Esophagus (tissue), 2 donors: ENCODE data around the gene CDH13. TPM values are rescaled to one million over a fixed set of nuclear protein-coding genes. Genes with fewer than 3 reads are reported as not detected.

Experiments used
- H3K27ac ChIP-seq, 2 donors: one replicate each; pipeline ENCODE4 v1.5.1; 2013; ENCODE audit warnings: low read depth in 2 of 2, mild to moderate bottlenecking in 2 of 2, inconsistent platforms in 1 of 2, low read length in 1 of 2, moderate library complexity in 1 of 2
- H3K27me3 ChIP-seq, 2 donors: one replicate each; pipeline ENCODE4 v1.6.1; 2013; ENCODE audit warnings: low read length in 2 of 2, control low read depth in 1 of 2, mild to moderate bottlenecking in 1 of 2; ENCODE audit not compliant: insufficient read depth in 2 of 2, control insufficient read depth in 1 of 2
- H3K36me3 ChIP-seq, 2 donors: one replicate each; pipeline ENCODE4 v1.6.1; 2013; ENCODE audit warnings: low read length in 1 of 2; ENCODE audit not compliant: control insufficient read depth in 2 of 2, insufficient read depth in 2 of 2
- H3K4me1 ChIP-seq, 2 donors: one replicate each; pipeline ENCODE4 v1.6.1; 2013; ENCODE audit warnings: low read length in 1 of 2; ENCODE audit not compliant: control insufficient read depth in 2 of 2, insufficient read depth in 2 of 2
- H3K4me3 ChIP-seq, 2 donors: one replicate each; pipeline ENCODE4 v1.5.1; 2013; ENCODE audit warnings: low read length in 2 of 2, mild to moderate bottlenecking in 2 of 2, low read depth in 1 of 2, moderate library complexity in 1 of 2
- H3K9me3 ChIP-seq, 2 donors: one replicate each; pipeline ENCODE4 v1.6.1; 2013; ENCODE audit warnings: mild to moderate bottlenecking in 2 of 2, low read depth in 1 of 2, low read length in 1 of 2, moderate library complexity in 1 of 2; ENCODE audit not compliant: control insufficient read depth in 2 of 2, insufficient read depth in 1 of 2
- WGBS, 2 donors: extraction: QIAGEN DNeasy Blood & Tissue Kit; methylation state at CpG; one replicate each; pipeline ENCODE4 v1.1.7; 2013; 5-methylcytosine and 5-hydroxymethylcytosine counted together
- polyA plus RNA-seq, 2 donors: library from polyadenylated mRNA; stranded (reverse); fragments of 200-250 nt; gene quantifications; one replicate each; pipeline ENCODE4 v1.2.3, GENCODE V29; 2013
- donor health status: healthy with polysubstance abuse.
- donor health status: Bipolar disorder and iron deficiency.

CDH13 gene
- polyA plus RNA-seq, 2 donors = 1.3 to 4.3 TPM

DNA sequence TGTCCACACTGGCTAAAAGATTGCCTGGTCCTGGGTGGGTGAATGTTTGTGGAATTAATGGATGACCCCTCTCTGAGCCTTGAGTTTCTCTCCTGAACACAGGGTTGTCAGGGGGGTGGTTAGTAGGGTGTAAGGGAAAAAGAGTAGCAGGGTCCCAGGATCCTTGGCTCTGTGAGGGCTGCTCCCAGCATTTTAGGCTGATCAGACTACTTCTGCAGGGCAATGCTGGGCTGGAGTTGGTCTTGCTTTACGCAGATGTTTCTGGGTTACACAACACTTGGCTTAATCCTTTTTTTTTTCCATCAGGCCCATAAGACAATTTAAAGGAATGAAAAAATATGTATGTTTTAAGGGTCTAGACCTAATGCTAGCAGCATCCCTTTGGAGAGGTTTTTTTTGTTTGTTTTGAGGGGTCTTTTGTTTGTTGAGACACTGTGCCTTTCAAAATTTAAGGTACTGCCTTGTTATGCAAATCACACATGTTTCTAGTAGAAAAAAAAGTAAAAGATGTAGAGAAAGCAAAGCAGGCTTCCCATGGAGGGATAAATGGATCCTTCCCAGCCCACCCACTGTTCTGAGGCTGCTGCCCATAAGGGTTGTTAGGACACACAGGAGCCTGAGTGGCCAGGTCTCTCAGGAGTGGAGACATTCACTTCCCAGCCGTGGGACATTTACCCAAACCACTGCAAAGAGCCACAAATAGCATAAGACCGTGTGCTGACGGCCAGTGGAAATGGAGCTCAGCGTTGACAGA is 955.4 kb downstream of the CDH13 start:
- no peak overlapping the region for H3K4me3 ChIP-seq
- 80 to 92% methylated on average over 5 of the region's 5 CpGs for WGBS, 2 donors
- H3K4me1 ChIP-seq = peaks cover 0 to 2% of the 10 kb centered on the region in 2 donors
- no peaks in the 10 kb centered on the region for H3K27me3 ChIP-seq
- peaks cover 0 to 2% of the 10 kb centered on the region in 2 donors for H3K9me3 ChIP-seq
- H3K36me3 ChIP-seq = no peaks in the 10 kb centered on the region
- no peak overlapping the region for H3K27ac ChIP-seq

DNA sequence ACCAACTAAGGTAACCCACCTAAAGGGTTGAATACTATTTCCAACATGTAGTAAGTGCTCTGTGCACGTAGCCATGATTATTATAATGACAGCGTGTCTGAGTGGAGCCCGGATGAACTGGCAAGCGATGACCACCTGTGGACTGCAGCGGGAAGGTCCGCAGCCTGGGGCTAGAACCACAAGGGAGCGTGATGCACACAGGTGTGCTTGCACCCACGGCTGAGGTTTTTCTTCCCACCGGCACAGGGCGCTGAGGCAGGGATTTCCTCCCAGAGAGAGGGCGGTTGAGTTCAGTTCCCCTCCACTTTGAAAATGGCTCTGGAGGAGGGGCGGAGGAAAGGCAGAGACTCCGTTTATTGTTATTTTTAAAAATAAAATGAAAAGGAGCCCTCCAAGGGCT is 959.3 kb downstream of the CDH13 start:
- Histone ChIP-seq H3K4me1 (peaks cover 0 to 2% of the 10 kb centered on the region in 2 donors), H3K36me3 (no peaks in the 10 kb centered on the region), H3K9me3 (no peaks in the 10 kb centered on the region), H3K27ac (no peak overlapping the region), H3K4me3 (no peak overlapping the region), H3K27me3 (no peaks in the 10 kb centered on the region)
- 81 to 87% methylated on average over 13 of the region's 13 CpGs for WGBS, 2 donors

DNA sequence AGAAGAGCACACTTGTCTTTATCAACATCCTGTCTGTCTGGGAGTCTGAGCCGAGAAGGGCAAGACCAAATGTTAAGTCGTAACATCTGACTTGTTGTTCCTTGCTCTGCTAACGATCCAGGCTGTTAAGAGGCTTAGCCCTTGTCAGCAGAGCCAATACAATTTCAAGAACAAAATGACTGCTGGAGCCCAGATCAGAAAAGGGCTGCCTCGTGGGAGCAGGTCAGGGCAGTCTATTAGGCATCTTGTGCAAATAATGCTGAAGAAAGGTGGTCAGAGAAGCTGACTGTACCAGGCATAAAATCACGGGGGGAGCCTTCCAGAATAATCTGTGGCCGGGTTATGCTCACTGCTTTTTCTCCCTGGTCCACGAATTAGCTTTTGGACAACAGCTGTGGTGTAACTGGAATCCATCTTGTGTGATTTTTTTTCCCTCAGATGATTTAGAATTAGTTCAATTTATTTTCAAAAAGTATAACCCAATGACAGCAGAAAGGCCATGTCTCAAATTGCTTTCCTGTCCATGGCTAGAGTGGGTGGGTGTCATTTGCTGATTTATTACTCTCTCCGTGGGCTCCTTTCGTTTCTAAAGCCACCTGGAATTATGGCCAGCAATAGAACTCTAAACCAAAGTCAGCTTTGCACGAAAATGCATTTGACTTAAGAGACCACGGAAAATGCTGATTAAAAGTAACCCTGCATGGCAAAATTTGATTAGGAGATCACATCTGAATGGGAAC is 959.9 kb downstream of the CDH13 start:
- Histone ChIP-seq H3K27ac (no peak overlapping the region), H3K4me1 (peaks cover 0 to 2% of the 10 kb centered on the region in 2 donors), H3K27me3 (no peaks in the 10 kb centered on the region), H3K4me3 (no peak overlapping the region), H3K9me3 (no peaks in the 10 kb centered on the region), H3K36me3 (no peaks in the 10 kb centered on the region)
- WGBS, 2 donors = 42 to 49% methylated on average over 11 of the region's 11 CpGs

DNA sequence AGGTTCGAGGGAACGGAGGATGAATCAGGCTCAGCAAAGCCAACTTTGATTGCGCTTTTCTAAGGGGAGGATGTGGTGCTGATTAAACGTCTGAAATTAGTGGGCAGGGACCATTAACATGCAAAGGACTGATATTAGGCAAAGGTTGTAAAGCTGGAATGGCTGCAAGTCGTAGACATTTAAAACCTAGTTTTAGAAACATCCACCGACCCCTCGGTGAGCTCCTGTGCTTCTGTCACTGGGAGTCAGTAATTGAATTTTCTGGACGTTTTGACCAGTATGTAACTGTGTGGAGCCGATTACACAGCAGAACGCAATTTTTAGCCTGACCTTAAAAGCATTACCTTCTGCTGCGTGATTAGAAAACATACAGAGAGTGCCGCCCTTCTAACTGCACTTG is 960.4 kb downstream of the CDH13 start:
- Histone ChIP-seq H3K27me3 (no peaks in the 10 kb centered on the region), H3K9me3 (no peaks in the 10 kb centered on the region), H3K36me3 (no peaks in the 10 kb centered on the region), H3K4me1 (peaks cover 0 to 2% of the 10 kb centered on the region in 2 donors), H3K4me3 (no peak overlapping the region), H3K27ac (no peak overlapping the region)
- 73 to 84% methylated on average over 12 of the region's 12 CpGs for WGBS, 2 donors

DNA sequence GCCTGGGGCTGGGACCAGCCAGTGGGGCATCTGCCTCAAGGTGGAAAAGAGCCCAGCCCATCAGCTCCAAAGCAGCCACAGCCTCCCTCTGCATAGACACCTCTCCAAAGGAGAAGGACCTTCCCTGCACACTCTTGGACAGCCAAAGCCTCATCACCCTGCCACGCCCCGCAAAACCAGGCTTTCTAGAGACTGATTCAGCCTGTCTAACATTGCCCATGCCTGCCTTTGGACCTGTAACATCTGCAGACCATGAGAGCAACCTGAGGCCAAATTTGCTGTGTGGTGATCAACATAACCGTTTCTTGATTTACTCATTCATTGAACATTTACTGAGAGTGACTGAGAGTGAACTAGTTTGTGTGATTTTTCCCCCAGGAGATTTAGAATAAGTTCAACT is 961.3 kb downstream of the CDH13 start:
- H3K9me3 ChIP-seq = no peaks in the 10 kb centered on the region
- H3K4me3 ChIP-seq = no peak overlapping the region
- WGBS, 2 donors = 70 to 80% methylated on average over 3 of the region's 3 CpGs
- H3K27me3 ChIP-seq = no peaks in the 10 kb centered on the region
- H3K4me1 ChIP-seq = peaks cover 0 to 2% of the 10 kb centered on the region in 2 donors
- H3K36me3 ChIP-seq = no peaks in the 10 kb centered on the region
- no peak overlapping the region for H3K27ac ChIP-seq

DNA sequence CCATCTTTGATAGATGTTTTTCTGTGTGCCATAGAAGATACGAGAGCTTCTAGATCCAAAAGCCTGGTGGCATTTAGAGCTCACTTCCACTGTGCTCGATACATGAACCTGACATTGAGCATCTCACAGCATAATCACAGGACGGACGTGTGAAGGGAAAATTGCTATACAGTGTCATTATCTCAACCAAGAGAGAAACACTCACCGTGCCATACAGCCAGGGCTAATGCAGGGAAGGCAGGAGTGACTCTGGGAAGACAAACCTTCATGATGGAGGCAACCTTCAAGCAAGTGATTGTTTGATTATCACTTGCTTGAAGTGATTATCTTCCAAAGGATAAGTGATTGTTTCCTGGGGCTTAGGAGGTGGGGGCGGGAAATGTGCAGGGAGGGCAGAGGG is 962.8 kb downstream of the CDH13 start:
- Histone ChIP-seq H3K9me3 (no peaks in the 10 kb centered on the region), H3K27me3 (no peaks in the 10 kb centered on the region), H3K4me1 (peaks cover 0 to 2% of the 10 kb centered on the region in 2 donors), H3K4me3 (no peak overlapping the region), H3K27ac (no peak overlapping the region), H3K36me3 (no peaks in the 10 kb centered on the region)
- WGBS, 2 donors = 83 to 91% methylated on average over 6 of the region's 6 CpGs

DNA sequence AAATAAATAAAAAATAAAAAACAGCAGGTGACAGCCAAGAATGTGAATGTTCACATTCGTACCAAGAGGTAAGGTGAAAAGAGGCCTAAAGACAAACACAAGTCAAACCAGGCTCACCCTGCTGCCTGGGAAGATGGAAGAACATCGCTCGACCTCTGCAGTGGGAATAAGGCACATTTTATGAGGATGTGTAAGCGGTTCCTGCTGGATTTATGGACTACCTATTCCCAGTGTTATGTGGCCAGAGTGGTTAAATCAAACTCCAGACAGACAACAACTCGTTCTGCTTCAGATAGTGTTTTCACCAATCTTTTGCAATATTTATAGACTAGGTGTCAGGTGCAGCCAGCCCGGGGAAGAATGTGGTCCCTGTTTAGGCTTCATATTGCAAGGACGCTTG is 966.0 kb downstream of the CDH13 start:
- Histone ChIP-seq H3K4me1 (no peaks in the 10 kb centered on the region), H3K27me3 (no peaks in the 10 kb centered on the region), H3K36me3 (no peaks in the 10 kb centered on the region), H3K27ac (no peak overlapping the region), H3K9me3 (no peaks in the 10 kb centered on the region), H3K4me3 (no peak overlapping the region)
- WGBS, 2 donors = 77 to 78% methylated on average over 7 of the region's 7 CpGs

DNA sequence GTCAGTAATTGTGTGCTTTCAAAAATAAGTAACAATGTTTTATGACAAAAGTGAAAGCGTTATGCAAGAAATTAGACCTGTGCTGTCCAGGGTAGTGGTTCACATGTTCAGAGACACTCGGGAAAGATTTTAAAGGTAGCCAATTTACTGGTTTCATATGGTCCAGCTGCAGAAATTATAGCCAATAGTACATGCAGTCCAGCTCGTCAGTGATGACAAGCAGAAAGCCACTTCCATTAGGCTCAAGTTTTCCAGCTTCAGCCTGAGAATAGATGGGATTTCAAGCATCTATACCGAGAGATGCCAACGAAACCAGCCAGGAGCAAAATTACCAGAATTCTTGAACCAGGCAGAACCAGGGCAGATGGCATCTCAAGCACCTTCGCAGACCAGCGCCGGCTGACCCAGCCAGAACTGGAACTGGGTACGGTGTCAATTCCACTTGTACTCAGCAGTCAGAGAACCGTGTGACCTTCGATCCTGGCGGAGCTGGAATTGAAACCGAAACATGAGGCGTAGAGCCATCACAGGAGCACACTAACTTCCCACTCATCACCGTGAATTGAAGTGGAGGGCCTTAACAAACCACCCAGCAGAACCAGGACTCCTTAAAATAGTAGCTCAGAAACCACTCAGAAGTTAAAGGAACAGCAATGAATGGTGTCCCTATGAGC is 973.2 kb downstream of the CDH13 start:
- no peaks in the 10 kb centered on the region for H3K27me3 ChIP-seq
- H3K36me3 ChIP-seq = no peaks in the 10 kb centered on the region
- no peak overlapping the region for H3K27ac ChIP-seq
- WGBS, 2 donors = 83 to 88% methylated on average over 15 of the region's 15 CpGs
- no peaks in the 10 kb centered on the region for H3K4me1 ChIP-seq
- no peaks in the 10 kb centered on the region for H3K9me3 ChIP-seq
- H3K4me3 ChIP-seq = no peak overlapping the region

DNA sequence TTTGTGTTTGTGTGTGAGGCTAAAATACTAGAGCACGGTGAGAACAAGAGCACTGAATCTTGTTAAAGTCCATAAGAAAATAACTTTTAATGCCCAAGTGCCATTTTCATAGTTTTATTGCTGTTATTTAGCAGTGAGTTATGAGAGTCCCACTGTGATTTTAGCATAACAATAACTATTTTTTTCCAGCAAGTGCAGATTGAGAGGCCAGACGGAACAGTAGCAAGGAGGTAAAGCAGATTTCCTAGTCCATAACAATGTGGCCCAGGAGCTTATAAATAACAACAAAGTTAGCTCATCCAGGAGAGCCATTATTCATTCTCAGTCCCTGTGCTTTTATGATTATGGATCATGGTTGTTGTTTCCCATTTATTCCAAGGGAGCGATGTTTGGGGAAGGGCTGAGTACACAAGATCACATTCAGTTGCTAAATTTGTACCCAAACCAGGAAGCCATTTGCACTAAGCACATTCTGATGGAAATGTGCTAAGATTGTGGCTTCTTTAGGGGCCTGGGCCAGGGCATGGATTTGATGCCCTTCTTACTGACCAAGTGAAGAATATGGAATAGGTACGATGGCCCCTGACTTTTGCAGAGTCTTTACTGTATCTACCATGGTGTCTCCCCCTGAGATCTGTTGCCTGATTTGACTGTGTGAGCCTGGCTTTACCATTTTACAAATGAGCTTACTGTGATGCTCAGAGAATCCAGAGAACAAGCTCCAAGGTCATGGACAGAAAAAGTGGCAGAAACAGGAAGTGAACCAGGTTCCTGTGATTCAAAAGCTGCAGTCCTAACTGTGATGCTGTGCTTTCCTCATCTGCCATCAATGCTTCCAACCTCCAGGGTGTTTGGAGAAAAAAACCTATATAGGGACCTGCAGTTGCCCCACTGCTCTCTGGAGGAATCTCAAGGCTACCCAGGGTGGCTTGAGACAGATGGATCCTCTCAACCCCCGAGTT is 976.3 kb downstream of the CDH13 start:
- WGBS, 2 donors = 72 to 75% methylated on average over 5 of the region's 5 CpGs
- Histone ChIP-seq H3K27me3 (no peaks in the 10 kb centered on the region), H3K9me3 (no peaks in the 10 kb centered on the region), H3K4me3 (no peak overlapping the region), H3K4me1 (no peaks in the 10 kb centered on the region), H3K27ac (no peak overlapping the region), H3K36me3 (no peaks in the 10 kb centered on the region)
